A549 (cell line): ENCODE measurements around the gene MYO10. TPM values are rescaled to one million over a fixed set of nuclear protein-coding genes. Genes with fewer than 3 reads are reported as not detected.
A peak's percentile ranks its signal among the peaks of the same experiment; 100 is the strongest.

Source experiments
- ATAC-seq, 2 experiments: fragments of 200-7000 bp in 1 of 2; fragments of >200 bp in 1 of 2; cut with Nextera tagmentation in 1 of 2; cut with Tn5 transposase in 1 of 2; 3 replicates each; pipeline versions ENCODE4 v1.8.0 to v1.9.1; 2018 to 2020; ENCODE audit warnings: mild to moderate bottlenecking in 1 of 2, moderate library complexity in 1 of 2
- CTCF ChIA-PET: fragments of 300-600 bp; sonication (Branson Sonifier 250); formaldehyde crosslinking; extraction: SDS; loops from one replicate; lab custom pipeline; 2021; ENCODE audit warnings: antibody characterized with exemption, inconsistent platforms; lab: Yijun Ruan, JAX
- POLR2A ChIA-PET: fragments of 350-600 bp; formaldehyde crosslinking; extraction: SDS; loops from one replicate; lab custom pipeline; 2021; ENCODE audit warnings: antibody characterized with exemption, inconsistent platforms; lab: Yijun Ruan, JAX
- DNase-seq, 2 experiments: peaks; one replicate each; pipeline versions ENCODE4 v3.0.0 to v3.0.0-alpha.2; 2011 to 2016; ENCODE audit warnings: low read depth in 1 of 2, low spot score in 1 of 2
- FAIRE-seq: peaks from 2 replicates; lab custom pipeline; 2011; peaks lifted over from hg19 to GRCh38; lab: Jason Lieb, UNC
- H3K27ac ChIP-seq, 2 experiments: fragments of >200 bp; sonication (Bioruptor Twin); formaldehyde crosslinking; 3 replicates each; pipeline ENCODE4 v1.5.1; 2016 to 2017
- H3K4me1 ChIP-seq: fragments of >200 bp; sonication (Bioruptor Twin); formaldehyde crosslinking; 3 replicates; pipeline ENCODE4 v1.6.1; 2016
- H3K4me2 ChIP-seq: fragments of >200 bp; sonication (Bioruptor Twin); formaldehyde crosslinking; 3 replicates; pipeline ENCODE4 v1.6.1; 2016
- H3K4me3 ChIP-seq: fragments of >200 bp; sonication (Bioruptor Twin); formaldehyde crosslinking; 3 replicates; pipeline ENCODE4 v1.5.1; 2016
- H3K9me3 ChIP-seq: fragments of >200 bp; sonication (Bioruptor Twin); formaldehyde crosslinking; 3 replicates; pipeline ENCODE4 v1.6.1; 2016
- ATOH8 ChIP-seq: fragments of 250-450 bp; sonication (Bioruptor Pico); IDR thresholded peaks from 2 replicates; pipeline ENCODE4 v1.5.0; 2020; ENCODE audit warnings: low read depth, mild to moderate bottlenecking, moderate library complexity
- BCL3 ChIP-seq: fragments of >200 bp; sonication (Bioruptor Twin); formaldehyde crosslinking; IDR thresholded peaks from 3 replicates; pipeline ENCODE4 v1.6.1; 2016
- BHLHE40 ChIP-seq: IDR thresholded peaks from 2 replicates; pipeline ENCODE4 v1.6.1; 2012; ENCODE audit warnings: low read depth, low read length, inconsistent platforms
- CBX2 ChIP-seq: fragments of 200-600 bp; sonication (generic); IDR thresholded peaks from 2 replicates; pipeline ENCODE4 v1.6.1; 2016; ENCODE audit warnings: low read depth, mild to moderate bottlenecking, borderline replicate concordance
- CBX8 ChIP-seq: fragments of 200-600 bp; sonication (generic); IDR thresholded peaks from 2 replicates; pipeline ENCODE4 v1.6.1; 2016
- CEBPB ChIP-seq, 2 experiments: fragments of >200 bp in 1 of 2; sonication (Bioruptor Twin) in 1 of 2; formaldehyde crosslinking in 1 of 2; IDR thresholded peaks; 2 replicates each; pipeline ENCODE4 v1.6.1; 2012 to 2016
- CHD4 ChIP-seq: fragments of 200-600 bp; sonication (generic); IDR thresholded peaks from 2 replicates; pipeline ENCODE4 v1.6.1; 2016; ENCODE audit warnings: antibody characterized with exemption, mild to moderate bottlenecking, borderline replicate concordance
- CTCF ChIP-seq: fragments of >200 bp; sonication (Bioruptor Twin); formaldehyde crosslinking; IDR thresholded peaks from 3 replicates; pipeline ENCODE4 v1.5.1; 2016
- EHF ChIP-seq: fragments of 250-450 bp; sonication (Bioruptor Pico); IDR thresholded peaks from 2 replicates; pipeline ENCODE4 v1.5.0; 2020; ENCODE audit warnings: mild to moderate bottlenecking
- EP300 ChIP-seq, 2 experiments: fragments of >200 bp; sonication (Bioruptor Twin); formaldehyde crosslinking; IDR thresholded peaks; 2 replicates in 1 of 2; 3 replicates in 1 of 2; pipeline ENCODE4 v1.6.1; 2016 to 2017
- FOSL2 ChIP-seq, 2 experiments: fragments of 450-650 bp in 1 of 2; fragments of >200 bp in 1 of 2; sonication (Bioruptor Twin) in 1 of 2; formaldehyde crosslinking; IDR thresholded peaks; 2 replicates each; pipeline versions ENCODE4 v1.5.0 to v1.6.1; 2016 to 2020; ENCODE audit warnings: mild to moderate bottlenecking in 1 of 2, moderate library complexity in 1 of 2
- HDAC2 ChIP-seq: fragments of 200-600 bp; sonication (generic); IDR thresholded peaks from 2 replicates; pipeline ENCODE4 v1.6.1; 2016
- HOXA7 ChIP-seq: fragments of 250-450 bp; sonication (Bioruptor Pico); IDR thresholded peaks from 2 replicates; pipeline ENCODE4 v1.5.0; 2020; ENCODE audit warnings: mild to moderate bottlenecking, moderate library complexity
- KDM1A ChIP-seq: fragments of 200-600 bp; sonication (generic); IDR thresholded peaks from 2 replicates; pipeline ENCODE4 v1.6.1; 2016; ENCODE audit warnings: low read depth, mild to moderate bottlenecking
- MAX ChIP-seq: IDR thresholded peaks from 2 replicates; pipeline ENCODE4 v1.6.1; 2012
- NR3C1 ChIP-seq: fragments of >200 bp; sonication (Bioruptor Twin); formaldehyde crosslinking; IDR thresholded peaks from 3 replicates; pipeline ENCODE4 v1.6.1; 2017
- PHF8 ChIP-seq: fragments of 200-600 bp; sonication (generic); IDR thresholded peaks from 2 replicates; pipeline ENCODE4 v1.6.1; 2016; ENCODE audit warnings: low read depth, mild to moderate bottlenecking, antibody characterized with exemption, moderate library complexity, borderline replicate concordance
- RCOR1 ChIP-seq: fragments of 150-350 bp; IDR thresholded peaks from 2 replicates; pipeline ENCODE4 v1.6.1; 2014; ENCODE audit warnings: antibody characterized with exemption, low read length, low read depth
- REST ChIP-seq: fragments of 200-600 bp; sonication (generic); IDR thresholded peaks from 2 replicates; pipeline ENCODE4 v1.6.1; 2016; ENCODE audit warnings: antibody characterized with exemption, mild to moderate bottlenecking, moderate library complexity
- RFX5 ChIP-seq: fragments of 450-650 bp; IDR thresholded peaks from 2 replicates; pipeline ENCODE4 v1.7.1; 2014; ENCODE audit warnings: antibody characterized with exemption, mild to moderate bottlenecking, moderate library complexity
- RNF2 ChIP-seq: fragments of 200-600 bp; sonication (generic); IDR thresholded peaks from 2 replicates; pipeline ENCODE4 v1.6.1; 2016; ENCODE audit warnings: low read depth, mild to moderate bottlenecking, antibody characterized with exemption, moderate library complexity, borderline replicate concordance
- SREBF2 ChIP-seq: fragments of 450-650 bp; IDR thresholded peaks from 2 replicates; pipeline ENCODE4 v1.6.1; 2014; ENCODE audit warnings: mild to moderate bottlenecking, moderate library complexity
- USF2 ChIP-seq: fragments of 450-650 bp; IDR thresholded peaks from 2 replicates; pipeline ENCODE4 v1.6.1; 2014; ENCODE audit warnings: antibody characterized with exemption
- ZC3H11A ChIP-seq: fragments of 450-650 bp; IDR thresholded peaks from 2 replicates; pipeline ENCODE4 v1.6.1; 2014; ENCODE audit warnings: antibody characterized with exemption, mild to moderate bottlenecking
- WGBS: methylation state at CpG from one replicate; pipeline ENCODE4 v1.1.6; 2017; ENCODE audit errors: missing lambda C conversion rate; 5-methylcytosine and 5-hydroxymethylcytosine counted together
- polyA plus RNA-seq, 4 experiments: library from polyadenylated mRNA; depleted of rRNA in 3 of 4; stranded (reverse); fragments of >200 nt; fragmentation: RNase III in 1 of 4; extraction: RNeasy Plus Mini Kit Qiagen cat#74134 plus additional on column Dnase treatment in 1 of 4; gene quantifications; 2 replicates in 3 of 4; 3 replicates in 1 of 4; pipeline ENCODE4 v1.2.3, GENCODE V29; 2011 to 2017

The MYO10 gene
- polyA plus RNA-seq, 2 of the 4 experiments (the other 2 are of a cell fraction) = 68.0 to 68.5 TPM

GRCh38 chr5:16953729-16954128 lies 17.6 kb upstream of the MYO10 start (continued):
- no peak for TF ChIP-seq ATOH8
- TF ChIP-seq PHF8 = no peak
- no peak for TF ChIP-seq RCOR1
- no peak for TF ChIP-seq USF2
- TF ChIP-seq RFX5 = no peak
- TF ChIP-seq HDAC2 = no peak
- TF ChIP-seq CBX2 = no peak
- TF ChIP-seq SREBF2 = no peak
- no peak for TF ChIP-seq EHF

GRCh38 chr5:16952968-16953671 lies 17.0 kb upstream of the MYO10 start:
- no peak for FAIRE-seq
- TF ChIP-seq RCOR1 = no peak
- no peak for TF ChIP-seq HOXA7 (CRISPR knock-in tag)
- no peak for TF ChIP-seq FOSL2 (IDR thresholded peaks at IDR 0.05)
- no peak for TF ChIP-seq FOSL2 (CRISPR knock-in tag; IDR thresholded peaks at IDR 0.05)
- TF ChIP-seq CEBPB (IDR thresholded peaks at IDR 0.05) = no peak
- TF ChIP-seq KDM1A = no peak
- no peak for TF ChIP-seq RNF2
- no peak for TF ChIP-seq CBX8
- POLR2A ChIA-PET = no interaction called here
- 87% methylated on average over 6 of the region's 6 CpGs for WGBS
- H3K4me1 ChIP-seq = peaks cover 7% of the 10 kb centered on the region; the same call in 2 of the 3 replicates
- 0 out of 3 replicates have a peak overlapping the region, but pooled peaks have one; percentile 7 for H3K4me2 ChIP-seq
- no peak overlapping the region for H3K4me3 ChIP-seq
- ATAC-seq = 0 out of 6 replicates have a peak, but pooled peaks of 1 of the 2 experiments have one; percentile 34
- peak overlapping the region in 1 of 2 experiments; percentile 27; a peak in 1 of 6 replicates for H3K27ac ChIP-seq
- DNase-seq = no peak
- CTCF ChIA-PET = interaction anchor here (0.9 to 1.5 kb wide), 3 partner anchors 9 to 109 kb away, joined by 3 to 4 read pairs (median 4); no protein-coding TSS in a partner anchor
- no peaks in the 10 kb centered on the region for H3K9me3 ChIP-seq

- no peak for DNase-seq
- Histone ChIP-seq H3K4me1 (no peaks in the 10 kb centered on the region), H3K27ac (no peak overlapping the region), H3K4me3 (no peak overlapping the region), H3K9me3 (peaks cover 18% of the 10 kb centered on the region), H3K4me2 (no peak overlapping the region)
- ChIA-PET CTCF (interaction anchor here (1.1 to 2.6 kb wide), 3 partner anchors 10 to 243 kb away, joined by 3 to 7 read pairs (median 4); partner anchors contain the start of gene MYO10), POLR2A (interaction anchor here (0.6 kb wide), 1 partner anchor 54 kb away, joined by 4 read pairs; no protein-coding TSS in a partner anchor)
- no peak for ATAC-seq
- 25% methylated on average over 1 of the region's 1 CpG for WGBS
- no peak for FAIRE-seq
- TF ChIP-seq CBX8 (no peak), EP300 (IDR thresholded peaks at IDR 0.05) (no peak), REST (no peak), ZC3H11A (no peak), FOSL2 (IDR thresholded peaks at IDR 0.05) (no peak), FOSL2 (CRISPR knock-in tag; IDR thresholded peaks at IDR 0.05) (no peak), BCL3 (no peak), CHD4 (no peak), NR3C1 (no peak), BHLHE40 (no peak), CTCF (no peak), MAX (no peak)
Observed at GRCh38 chr5:16946725-16947124, 10.6 kb upstream of the MYO10 start.
